Epithelial cell of esophagus (primary cell): ENCODE results near the gene KRR1.

ENCODE experiments used
- DNase-seq: peaks from one replicate; pipeline ENCODE4 v3.0.0; 2010; ENCODE audit warnings: low read depth
- H3K4me3 ChIP-seq: 2 replicates; pipeline ENCODE4 v1.5.1; 2011; ENCODE audit warnings: mild to moderate bottlenecking, low read length, control low read depth
- CTCF ChIP-seq: IDR thresholded peaks from 2 replicates; pipeline ENCODE4 v1.5.1; 2011; ENCODE audit warnings: low read depth, mild to moderate bottlenecking, low read length, control low read depth, inconsistent platforms; ENCODE audit not compliant: insufficient read depth; ENCODE audit errors: missing control alignments

The KRR1 gene

GRCh38 chr12:75511116-75512048, at the start of gene KRR1:
KRR1 (minus strand) TSS chr12:75511609; CDS start chr12:75511597, 12 bp downstream.
- H3K4me3 ChIP-seq, result peak within 1 kb of the TSS; percentile 95
- DNase-seq, result peak; percentile 99
- TF ChIP-seq CTCF, result no peak

GRCh38 chr12:75560167-75560566, 48.8 kb upstream of the KRR1 start:
- peak; percentile 27 for DNase-seq
- TF ChIP-seq CTCF, result peak; percentile 44
- H3K4me3 ChIP-seq, result no peak overlapping the region

GRCh38 chr12:75558287-75558686, 46.9 kb upstream of the KRR1 start:
- H3K4me3 ChIP-seq, result no peak overlapping the region
- no peak for DNase-seq
- TF ChIP-seq CTCF, result no peak

- no peak for TF ChIP-seq CTCF
Observed at GRCh38 chr12:75556311-75556899, 45.0 kb upstream of the KRR1 start.

GRCh38 chr12:75554556-75554880, 43.1 kb upstream of the KRR1 start:
- no peak for DNase-seq
- no peak overlapping the region for H3K4me3 ChIP-seq
- TF ChIP-seq CTCF, result no peak

More at GRCh38 chr12:75556311-75556899, 45.0 kb upstream of the KRR1 start:
- DNase-seq, result peak; percentile 19
- no peak overlapping the region for H3K4me3 ChIP-seq

- no peak for DNase-seq
- no peak overlapping the region for H3K4me3 ChIP-seq
- no peak for TF ChIP-seq CTCF
Observed at GRCh38 chr12:75553836-75554555, 42.6 kb upstream of the KRR1 start.
